Lower leg skin (tissue), 3 donors: ENCODE results near the gene DEF6.

Source experiments
- POLR2A ChIP-seq, 2 donors: fragments of 450-650 bp; IDR thresholded peaks; one replicate each; pipeline ENCODE4 v1.6.1; 2016 to 2017; ENCODE audit warnings: antibody characterized with exemption in 2 of 2, mild to moderate bottlenecking in 1 of 2, moderate library complexity in 1 of 2
- TF ChIP-seq, protein P1 (sequence below), 3 donors: fragments of 450-650 bp; IDR thresholded peaks; one replicate each; pipeline ENCODE4 v1.5.1; 2016; ENCODE audit warnings: antibody characterized with exemption in 3 of 3, mild to moderate bottlenecking in 3 of 3, moderate library complexity in 2 of 3

GRCh38 chr6:35282472-35282871, 15.1 kb upstream of the DEF6 start:
- TF ChIP-seq, protein P1, sequence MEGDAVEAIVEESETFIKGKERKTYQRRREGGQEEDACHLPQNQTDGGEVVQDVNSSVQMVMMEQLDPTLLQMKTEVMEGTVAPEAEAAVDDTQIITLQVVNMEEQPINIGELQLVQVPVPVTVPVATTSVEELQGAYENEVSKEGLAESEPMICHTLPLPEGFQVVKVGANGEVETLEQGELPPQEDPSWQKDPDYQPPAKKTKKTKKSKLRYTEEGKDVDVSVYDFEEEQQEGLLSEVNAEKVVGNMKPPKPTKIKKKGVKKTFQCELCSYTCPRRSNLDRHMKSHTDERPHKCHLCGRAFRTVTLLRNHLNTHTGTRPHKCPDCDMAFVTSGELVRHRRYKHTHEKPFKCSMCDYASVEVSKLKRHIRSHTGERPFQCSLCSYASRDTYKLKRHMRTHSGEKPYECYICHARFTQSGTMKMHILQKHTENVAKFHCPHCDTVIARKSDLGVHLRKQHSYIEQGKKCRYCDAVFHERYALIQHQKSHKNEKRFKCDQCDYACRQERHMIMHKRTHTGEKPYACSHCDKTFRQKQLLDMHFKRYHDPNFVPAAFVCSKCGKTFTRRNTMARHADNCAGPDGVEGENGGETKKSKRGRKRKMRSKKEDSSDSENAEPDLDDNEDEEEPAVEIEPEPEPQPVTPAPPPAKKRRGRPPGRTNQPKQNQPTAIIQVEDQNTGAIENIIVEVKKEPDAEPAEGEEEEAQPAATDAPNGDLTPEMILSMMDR (IDR thresholded peaks at IDR 0.05): no peak
- no peak for TF ChIP-seq POLR2A (IDR thresholded peaks at IDR 0.05)
